PC-3 (cell line): ENCODE measurements around the gene PCDHGA4. TPM values are rescaled to one million over a fixed set of nuclear protein-coding genes. Genes with fewer than 3 reads are reported as not detected.
"Not testable (repeated sequence)": the region's sequence is repeated elsewhere in the genome, so short reads cannot be mapped to it uniquely, and the experiment has no call there.

ENCODE experiments used
- ATAC-seq: fragments of 200-7000 bp; cut with Tn5 transposase; 2 replicates; pipeline ENCODE4 v1.9.1; 2020; ENCODE audit warnings: mild to moderate bottlenecking, moderate library complexity
- BruUV-seq: library from RNA; stranded (reverse); fragments of 400-500 nt; replicated peaks from 2 replicates; lab custom pipeline; 2021; lab: Mats Ljungman, UMichigan
- CTCF ChIA-PET: fragments of 300-600 bp; sonication (Branson Sonifier 250); formaldehyde crosslinking; loops from one replicate; lab custom pipeline; 2022; ENCODE audit warnings: antibody characterized with exemption; lab: Charles Lee
- POLR2A ChIA-PET: fragments of 300-600 bp; sonication (Branson Sonifier 250); formaldehyde crosslinking; loops from one replicate; lab custom pipeline; 2022; ENCODE audit warnings: antibody characterized with exemption; ENCODE audit not compliant: unreplicated experiment; lab: Charles Lee
- DNase-seq: peaks from one replicate; pipeline ENCODE4 v3.0.0-alpha.2; 2015
- H2AFZ ChIP-seq: fragments of 300-600 bp; sonication (generic); 2 replicates; pipeline ENCODE4 v1.6.0; 2016; ENCODE audit warnings: antibody characterized with exemption, low read length
- H3F3A ChIP-seq: fragments of 300-600 bp; sonication (generic); one replicate; pipeline ENCODE4 v1.6.0; 2017; ENCODE audit warnings: antibody characterized with exemption, low read length, control low read depth, mild to moderate bottlenecking; ENCODE audit not compliant: unreplicated experiment
- H3K27ac ChIP-seq: fragments of 300-600 bp; sonication (generic); 2 replicates; pipeline ENCODE4 v1.5.1; 2016; ENCODE audit warnings: mild to moderate bottlenecking, low read length
- H3K27me3 ChIP-seq: fragments of 300-600 bp; sonication (generic); 2 replicates; pipeline ENCODE4 v1.6.1; 2016; ENCODE audit warnings: low read length, mixed read lengths
- H3K36me3 ChIP-seq: fragments of 300-600 bp; sonication (generic); 2 replicates; pipeline ENCODE4 v1.6.1; 2016; ENCODE audit warnings: low read depth, mixed run types, low read length, mixed read lengths
- H3K4me1 ChIP-seq: fragments of 300-600 bp; sonication (generic); 2 replicates; pipeline ENCODE4 v1.5.1; 2016; ENCODE audit warnings: low read length; ENCODE audit not compliant: insufficient read depth
- H3K4me2 ChIP-seq: fragments of 300-600 bp; sonication (generic); 2 replicates; pipeline ENCODE4 v1.6.0; 2016; ENCODE audit warnings: low read length
- H3K4me3 ChIP-seq: fragments of 300-600 bp; sonication (generic); 2 replicates; pipeline ENCODE4 v1.5.1; 2016; ENCODE audit warnings: mild to moderate bottlenecking, low read length, mixed read lengths
- H3K79me2 ChIP-seq: fragments of 300-600 bp; sonication (generic); 2 replicates; pipeline ENCODE4 v1.6.1; 2017; ENCODE audit warnings: low read length, mixed read lengths
- H3K9ac ChIP-seq: fragments of 300-600 bp; sonication (generic); 2 replicates; pipeline ENCODE4 v1.6.0; 2016; ENCODE audit warnings: mild to moderate bottlenecking, low read length
- H3K9me2 ChIP-seq: fragments of 300-600 bp; sonication (generic); replicated peaks from 2 replicates; pipeline ENCODE4 v1.6.1; 2016; ENCODE audit warnings: mixed run types, low read length, mixed read lengths
- H3K9me3 ChIP-seq: fragments of 300-600 bp; sonication (generic); 2 replicates; pipeline ENCODE4 v1.6.1; 2016; ENCODE audit warnings: low read length, mixed read lengths
- H4K20me1 ChIP-seq: fragments of 300-600 bp; sonication (generic); 2 replicates; pipeline ENCODE4 v1.6.1; 2016; ENCODE audit warnings: low read length, mixed read lengths
- CTCF ChIP-seq: fragments of 300-600 bp; sonication (generic); conservative IDR thresholded peaks from 2 replicates; pipeline ENCODE4 v1.5.1; 2017; ENCODE audit warnings: antibody characterized with exemption, low read depth, mild to moderate bottlenecking, low read length
- EZH2 ChIP-seq: fragments of 300-600 bp; sonication (generic); IDR thresholded peaks from one replicate; pipeline ENCODE4 v1.6.1; 2017; ENCODE audit warnings: antibody characterized with exemption, mild to moderate bottlenecking, low read length; ENCODE audit not compliant: unreplicated experiment
- EZH2phosphoT487 ChIP-seq: fragments of 300-600 bp; sonication (generic); IDR thresholded peaks from 2 replicates; pipeline ENCODE4 v1.6.1; 2018; ENCODE audit warnings: mild to moderate bottlenecking, antibody characterized with exemption, low read length, borderline replicate concordance
- intact Hi-C: fragments of 100-400 bp; cut with micrococcal nuclease; formaldehyde crosslinking; loops from 2 replicates; pipeline ENCODE4 v1.9.0; 2023
- total RNA-seq: library from RNA; depleted of rRNA; stranded (reverse); fragments of >200 nt; gene quantifications from 2 replicates; pipeline ENCODE4 v1.2.3, GENCODE V29; 2014

Gene PCDHGA4
- total RNA-seq, 1 experiment from 2014 or later, result 0.04 TPM

GRCh38 chr5:141330299-141331080, 24.3 kb upstream of the PCDHGA4 start, which contains the start of gene PCDHGA1:
PCDHGA1 (plus strand) TSS chr5:141330514.
- BruUV-seq, result TSS peak; percentile 42
- Histone ChIP-seq H3K9me3 (0 out of 2 replicates have a peak, but pooled peaks cover 6% of the 10 kb centered on the region), H3F3A (no peaks in the 10 kb centered on the region), H2AFZ (peak within 1 kb of the TSS; percentile 80), H3K27me3 (no peaks in the 10 kb centered on the region), H3K9me2 (no peaks in the 10 kb centered on the region), H3K36me3 (no peaks in the 10 kb centered on the region), H3K4me1 (no peaks in the 10 kb centered on the region), H4K20me1 (no peaks in the 10 kb centered on the region), H3K79me2 (no peaks in the 10 kb centered on the region), H3K9ac (no peak within 1 kb of the TSS), H3K4me3 (peak within 1 kb of the TSS; percentile 43), H3K4me2 (peak within 1 kb of the TSS; percentile 43), H3K27ac (no peak within 1 kb of the TSS)
- CTCF ChIA-PET, result interaction anchor here (0.5 to 1.2 kb wide), 8 partner anchors 26 to 236 kb away, joined by 3 to 9 read pairs (median 4); no protein-coding TSS in a partner anchor
- DNase-seq (peak; percentile 26), ATAC-seq (peak; percentile 67)
- POLR2A ChIA-PET, result no interaction called here
- intact Hi-C loops, result loop anchor here (1.0 kb wide), 1 partner anchor 194 kb away; no protein-coding TSS in a partner anchor
- TF ChIP-seq CTCF (peak; percentile 49), EZH2 (no peak), EZH2phosphoT487 (no peak)

- CTCF ChIA-PET, POLR2A ChIA-PET, H3K9me3 ChIP-seq, ATAC-seq, DNase-seq, H3K9me2 ChIP-seq, H2AFZ ChIP-seq, H4K20me1 ChIP-seq, H3K79me2 ChIP-seq, H3K4me3 ChIP-seq, H3K9ac ChIP-seq, H3K4me1 ChIP-seq, H3K4me2 ChIP-seq, H3F3A ChIP-seq, H3K27me3 ChIP-seq, H3K27ac ChIP-seq, BruUV-seq, H3K36me3 ChIP-seq, intact Hi-C loops: not testable (repeated sequence)
Observed at GRCh38 chr5:141332571-141332970, 22.2 kb upstream of the PCDHGA4 start.

DNA sequence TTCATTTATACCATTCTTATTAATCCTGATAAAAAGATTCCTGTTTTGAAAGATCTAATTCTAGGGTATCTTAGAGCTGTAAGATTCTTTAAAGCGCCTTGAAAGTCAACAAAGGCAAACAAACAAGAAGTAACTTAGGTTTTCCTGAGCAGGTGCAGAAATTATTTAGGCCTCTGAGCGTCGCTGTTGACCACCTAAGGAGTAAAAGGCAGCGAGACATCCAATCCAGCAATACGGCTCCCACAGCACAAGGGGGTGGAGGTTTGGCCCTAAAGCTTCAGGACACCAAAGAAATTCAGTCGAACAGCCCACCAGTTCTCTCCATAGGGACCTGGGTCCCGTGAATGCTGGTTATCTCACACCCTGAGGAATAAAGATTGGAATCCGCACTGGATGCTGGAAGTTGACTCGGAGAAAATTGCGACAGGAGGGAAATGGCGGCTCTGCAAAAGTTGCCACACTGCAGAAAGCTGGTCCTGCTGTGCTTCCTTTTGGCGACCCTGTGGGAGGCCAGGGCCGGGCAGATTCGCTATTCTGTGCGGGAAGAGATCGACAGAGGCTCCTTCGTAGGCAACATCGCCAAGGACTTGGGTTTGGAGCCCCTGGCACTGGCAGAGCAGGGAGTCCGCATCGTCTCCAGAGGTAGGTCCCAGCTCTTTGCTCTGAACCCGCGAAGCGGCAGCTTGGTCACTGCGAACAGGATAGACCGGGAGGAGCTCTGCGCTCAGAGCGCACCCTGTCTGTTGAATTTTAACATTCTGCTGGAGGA, 16.1 kb upstream of the PCDHGA4 start, which contains the start of gene PCDHGA2:
PCDHGA2 (plus strand) TSS at position 223 of the 769 bp plus-strand sequence.
- Histone ChIP-seq H3K4me2 (no peak within 1 kb of the TSS), H3K9ac (no peak within 1 kb of the TSS), H2AFZ (no peak within 1 kb of the TSS)

GRCh38 chr5:141340781-141341354, 14.0 kb upstream of the PCDHGA4 start:
- H3K27me3 ChIP-seq, H3K9me3 ChIP-seq, CTCF ChIA-PET, BruUV-seq, intact Hi-C loops, H3K4me2 ChIP-seq, H3K9me2 ChIP-seq, H2AFZ ChIP-seq, H3K4me3 ChIP-seq, H3K9ac ChIP-seq, H4K20me1 ChIP-seq, H3K79me2 ChIP-seq, H3F3A ChIP-seq, H3K36me3 ChIP-seq, H3K27ac ChIP-seq, DNase-seq, H3K4me1 ChIP-seq, ATAC-seq, POLR2A ChIA-PET: not testable (repeated sequence)

More for the DNA sequence above, 16.1 kb upstream of the PCDHGA4 start, which contains the start of gene PCDHGA2:
- Histone ChIP-seq H3K4me3 (no peak within 1 kb of the TSS), H3K27ac (no peak within 1 kb of the TSS), H4K20me1 (no peaks in the 10 kb centered on the region), H3K9me2 (no peaks in the 10 kb centered on the region), H3K27me3 (no peaks in the 10 kb centered on the region), H3F3A (no peaks in the 10 kb centered on the region), H3K9me3 (no peaks in the 10 kb centered on the region), H3K4me1 (no peaks in the 10 kb centered on the region), H3K79me2 (no peaks in the 10 kb centered on the region), H3K36me3 (no peaks in the 10 kb centered on the region)
- peak; percentile 12 for DNase-seq
- TF ChIP-seq CTCF (0 out of 2 replicates have a peak, but pooled peaks have one; percentile 12), EZH2 (no peak)
- intact Hi-C loops, result no loop called here
- CTCF ChIA-PET, result no interaction called here
- BruUV-seq, result no TSS peak
- POLR2A ChIA-PET, result no interaction called here
- ATAC-seq, result no peak
